Motor neuron (in vitro differentiated cells): ENCODE data around the gene PCDH9. TPM values are rescaled to one million over a fixed set of nuclear protein-coding genes. Genes with fewer than 3 reads are reported as not detected.
"Not testable (repeated sequence)": the region's sequence is repeated elsewhere in the genome, so short reads cannot be mapped to it uniquely, and the experiment has no call there.

ENCODE experiments used
- ATAC-seq, 8 experiments: fragments of 200-7000 bp; cut with Tn5 transposase; replicated peaks in 6 of 8; 2 replicates each; pipeline ENCODE4 v1.8.0; 2021; ENCODE audit warnings: mild to moderate bottlenecking in 8 of 8, moderate library complexity in 8 of 8
- H3K27ac ChIP-seq, 2 donors: fragments of 250-450 bp; sonication (Bioruptor Pico); 2 replicates each; pipeline ENCODE4 v1.9.0; 2021; ENCODE audit warnings: antibody characterized with exemption in 2 of 2, mild to moderate bottlenecking in 2 of 2, moderate library complexity in 1 of 2
- H3K4me1 ChIP-seq, 2 donors: fragments of 250-450 bp; sonication (Bioruptor Pico); replicated peaks in 1 of 2; 2 replicates each; pipeline ENCODE4 v1.6.1; 2021; ENCODE audit warnings: antibody characterized with exemption in 2 of 2, mild to moderate bottlenecking in 2 of 2, moderate library complexity in 1 of 2
- H3K4me3 ChIP-seq, 5 donors: fragments of 250-450 bp; sonication (Bioruptor Pico); 2 replicates each; pipeline ENCODE4 v1.9.0; 2021; ENCODE audit warnings: antibody characterized with exemption in 5 of 5, mild to moderate bottlenecking in 5 of 5, moderate library complexity in 4 of 5
- WGBS, 10 experiments: fragments of 450-650 bp; shearing (Covaris generic); methylation state at CpG; one replicate each; pipeline ENCODE4 v1.0.0; 2022; 5-methylcytosine and 5-hydroxymethylcytosine counted together
- in situ Hi-C, 9 experiments: fragments of 400-800 bp; cut with MboI; loops; one replicate each; pipeline ENCODE4 v1.15.0; 2021; ENCODE audit warnings: low sequenced_read_pairs in 9 of 9, low pct_unique_long_range_greater_than_20kb in 2 of 9; ENCODE audit not compliant: unreplicated experiment in 9 of 9
- total RNA-seq, 8 experiments: library from RNA; unstranded; fragments of 300-600 nt; gene quantifications; 2 replicates each; pipeline versions ENCODE4 v1.2.3 to v1.2.4, GENCODE V29; 2022

Gene PCDH9
- total RNA-seq, 8 experiments from 2014 or later = 0.51 to 201 (median 64.7) TPM

DNA sequence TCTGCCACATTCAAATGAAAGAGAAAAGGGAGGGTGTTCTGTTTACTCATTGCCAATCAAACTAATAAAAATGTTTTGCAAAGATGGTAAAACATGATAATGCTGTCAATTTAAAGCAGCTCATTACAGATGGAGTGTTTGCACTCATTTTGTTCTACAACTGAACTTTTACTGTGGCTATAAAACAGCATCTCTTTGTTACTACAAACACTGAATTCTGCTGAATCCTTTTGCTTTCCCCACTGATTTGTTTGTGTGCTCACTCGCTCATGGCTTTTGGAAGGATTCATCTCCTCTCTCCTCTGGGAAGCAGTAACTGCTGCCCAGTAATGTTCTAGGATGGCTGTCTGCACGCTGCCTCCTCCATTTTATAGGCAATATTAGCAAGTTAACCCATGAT is 434.5 kb downstream of the PCDH9 start:
- in situ Hi-C loops = no loop called here
- 14 to 100% (median 77%) methylated on average over 1 to 2 of the region's 2 CpGs; no CpG with 5 or more reads in 1 of the 10 experiments for WGBS, 10 experiments
- H3K4me3 ChIP-seq = no peak overlapping the region
- no peaks in the 10 kb centered on the region for H3K4me1 ChIP-seq
- no peak for ATAC-seq
- H3K27ac ChIP-seq = no peak overlapping the region

DNA sequence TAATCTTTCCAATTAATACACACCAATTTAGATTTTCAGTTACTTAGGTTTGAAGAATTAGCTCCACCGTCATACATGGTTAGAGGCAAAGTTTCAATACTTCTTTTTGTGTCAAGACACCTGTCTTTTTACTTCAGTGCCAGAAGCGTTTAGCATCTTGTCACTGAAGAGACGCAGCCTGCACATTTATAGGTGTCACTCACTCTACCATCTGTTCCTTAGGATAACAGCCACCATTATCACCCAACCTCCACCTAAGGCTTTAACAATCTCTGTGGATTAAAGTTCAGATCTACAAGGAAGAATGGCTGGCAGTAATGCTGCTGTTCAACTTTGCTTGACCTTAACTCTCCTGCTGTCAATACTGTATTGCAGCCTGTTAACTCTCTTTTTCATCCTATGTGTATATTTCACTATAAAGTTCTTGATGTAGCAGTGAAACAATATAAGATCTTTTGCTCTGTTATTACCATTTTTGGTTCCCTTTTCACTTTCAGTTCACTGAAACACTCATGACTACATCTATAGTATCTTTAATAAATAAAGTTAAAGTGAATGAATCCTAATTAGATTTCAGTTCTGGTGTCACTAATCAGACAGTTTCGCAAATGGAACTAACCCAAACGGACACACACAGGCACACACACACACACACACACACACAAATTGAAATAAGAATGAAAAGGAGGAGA is 435.6 kb downstream of the PCDH9 start:
- in situ Hi-C loops = no loop called here
- H3K4me3 ChIP-seq = no peak overlapping the region
- 0 to 92% (median 77%) methylated on average over 1 to 5 of the region's 5 CpGs for WGBS, 10 experiments
- no peaks in the 10 kb centered on the region for H3K4me1 ChIP-seq
- ATAC-seq = no peak
- H3K27ac ChIP-seq = no peak overlapping the region

DNA sequence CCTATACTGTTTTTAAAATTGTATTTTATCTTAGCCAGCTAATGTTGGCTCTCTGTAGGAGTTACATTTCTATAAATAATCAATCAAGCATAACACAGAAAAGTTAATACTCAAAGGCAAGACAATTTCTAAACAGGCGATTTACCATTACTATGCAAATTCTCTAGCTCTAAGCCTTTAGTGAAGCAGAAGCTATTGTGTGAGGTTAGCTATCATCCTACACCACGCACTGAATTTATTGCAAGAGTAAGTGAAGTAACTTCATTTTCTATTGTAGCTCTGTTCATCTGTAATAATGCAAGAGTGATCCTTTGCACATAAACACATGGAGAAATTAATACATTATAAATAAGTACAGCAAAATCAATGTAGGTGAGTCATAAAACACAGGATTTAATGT is 439.3 kb downstream of the PCDH9 start:
- peak in 5 of 8 experiments; percentile 34 to 70 (median 43) for ATAC-seq
- in situ Hi-C loops = no loop called here
- no peak overlapping the region for H3K4me3 ChIP-seq
- 0 to 90% (median 62%) methylated on average over 1 to 2 of the region's 2 CpGs for WGBS, 10 experiments
- no peaks in the 10 kb centered on the region for H3K4me1 ChIP-seq
- H3K27ac ChIP-seq = no peak overlapping the region

DNA sequence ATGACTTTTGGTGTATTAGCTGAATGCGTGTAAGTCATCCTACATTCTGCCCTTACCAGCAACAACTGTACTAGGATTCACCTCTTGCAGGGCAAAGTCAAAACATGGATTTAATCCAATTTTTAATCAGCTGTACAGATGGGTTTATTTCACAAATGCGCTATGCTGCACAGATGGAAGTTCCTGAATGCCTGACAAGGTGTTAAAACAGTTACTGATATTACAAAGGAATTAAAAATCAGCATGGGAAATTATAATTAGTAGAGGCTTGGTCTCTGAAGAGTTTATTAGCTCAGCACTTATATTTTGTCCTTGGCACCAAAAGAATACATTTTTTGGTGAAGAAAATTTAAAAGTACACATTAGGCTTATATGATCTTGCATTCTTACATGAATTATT is 448.9 kb downstream of the PCDH9 start:
- 0 to 100% (median 88%) methylated on average over 1 to 2 of the region's 2 CpGs; no CpG with 5 or more reads in 2 of the 10 experiments for WGBS, 10 experiments

DNA sequence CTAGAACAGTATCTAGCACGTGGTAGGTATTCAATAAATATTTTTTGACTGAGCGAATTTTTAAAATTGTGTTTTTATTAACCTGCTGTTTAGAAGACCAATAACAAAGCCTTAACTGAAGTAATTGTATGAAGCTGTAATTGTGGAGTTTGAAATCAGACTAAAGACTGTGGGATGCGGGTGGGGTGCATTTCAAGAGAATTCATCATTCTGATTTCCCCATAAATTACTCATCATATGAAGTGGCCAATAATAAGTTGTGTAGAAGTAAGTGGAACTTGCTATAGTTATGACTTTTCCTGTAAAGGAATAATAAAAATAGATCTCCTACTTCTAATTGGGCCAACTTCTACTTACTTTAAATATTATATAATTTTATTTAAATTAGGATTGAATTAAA is 449.3 kb downstream of the PCDH9 start:
- Histone ChIP-seq H3K4me1 (no peaks in the 10 kb centered on the region), H3K4me3 (no peak overlapping the region), H3K27ac (no peak overlapping the region)
- whole genome bisulfite sequencing, 10 experiments = 17 to 100% (median 81%) methylated on average over 1 to 3 of the region's 3 CpGs; no CpG with 5 or more reads in 1 of the 10 experiments
- in situ Hi-C loops = no loop called here
- peak in 1 of 8 experiments; percentile 74 for ATAC-seq

More for the DNA sequence above, 448.9 kb downstream of the PCDH9 start:
- ATAC-seq = no peak
- Histone ChIP-seq H3K4me3 (no peak overlapping the region), H3K27ac (no peak overlapping the region), H3K4me1 (no peaks in the 10 kb centered on the region)
- in situ Hi-C loops = no loop called here

DNA sequence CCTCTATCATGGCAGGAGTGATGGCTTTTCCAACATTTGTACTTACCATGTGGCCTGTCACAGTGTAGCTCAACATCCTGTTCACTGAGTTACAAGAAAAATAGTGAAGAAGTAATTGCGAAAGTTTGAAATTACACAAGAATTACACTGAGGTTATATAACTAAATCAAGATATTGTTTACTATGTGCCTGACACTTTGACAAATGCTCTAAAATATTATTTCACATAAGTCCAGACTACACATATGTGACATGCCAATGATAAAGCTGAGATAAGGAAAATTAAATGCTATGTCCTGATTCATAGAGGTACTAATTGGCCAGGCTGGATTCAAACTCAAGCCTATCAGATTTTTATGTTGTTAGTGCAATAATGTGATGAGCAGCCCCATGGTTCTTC is 451.7 kb downstream of the PCDH9 start:
- H3K27ac ChIP-seq = no peak overlapping the region

DNA sequence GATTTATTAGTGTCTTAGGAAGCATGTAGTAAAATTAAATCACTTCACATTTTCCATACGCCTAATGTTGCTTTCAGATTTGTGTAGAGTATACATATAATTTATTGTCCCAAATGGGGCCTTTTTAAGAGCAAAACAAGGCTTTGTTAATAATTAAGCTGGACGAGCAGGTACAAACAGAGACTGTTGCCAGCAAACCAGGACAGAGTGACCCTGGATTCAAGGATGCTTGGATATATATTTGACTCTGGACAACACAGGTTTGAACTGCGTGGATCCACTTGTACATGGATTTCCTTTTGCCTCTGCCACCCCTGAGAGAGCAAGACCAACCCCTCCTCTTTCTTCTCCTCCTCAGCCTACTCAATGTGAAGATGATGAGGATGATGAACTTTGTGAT is 454.9 kb downstream of the PCDH9 start:
- Histone ChIP-seq H3K4me1 (no peaks in the 10 kb centered on the region), H3K4me3 (no peak overlapping the region), H3K27ac (no peak overlapping the region)
- in situ Hi-C loops = no loop called here
- ATAC-seq = no peak
- WGBS, 10 experiments = 0 to 88% (median 80%) methylated on average over 1 to 3 of the region's 3 CpGs; no CpG with 5 or more reads in 1 of the 10 experiments

More for the DNA sequence above, 451.7 kb downstream of the PCDH9 start:
- 20 to 100% (median 100%) methylated on average over 1 of the region's 1 CpG; no CpG with 5 or more reads in 2 of the 10 experiments for WGBS, 10 experiments
- Histone ChIP-seq H3K4me1 (no peaks in the 10 kb centered on the region), H3K4me3 (no peak overlapping the region)
- no peak for ATAC-seq
- in situ Hi-C loops = no loop called here

DNA sequence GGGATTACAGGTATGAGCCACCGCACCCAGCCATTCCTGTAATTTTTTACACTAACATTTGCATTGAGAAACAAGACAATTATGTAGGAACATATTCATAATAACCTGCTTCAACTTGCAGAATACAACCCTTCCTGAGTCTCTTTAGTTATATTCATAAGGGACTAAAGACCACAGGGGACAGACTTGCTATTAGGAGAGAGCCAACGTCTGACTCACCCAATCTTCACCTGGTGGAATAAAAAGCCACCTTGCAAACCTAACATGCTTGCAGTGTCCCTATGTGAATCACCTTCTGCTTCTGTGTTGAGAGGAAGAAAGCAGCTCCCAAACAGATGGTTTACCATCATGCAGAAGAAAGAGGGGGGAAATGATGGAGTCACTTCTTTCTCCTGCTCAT is 456.1 kb downstream of the PCDH9 start:
- in situ Hi-C loops = no loop called here
- 33 to 100% (median 80%) methylated on average over 1 to 2 of the region's 2 CpGs; no CpG with 5 or more reads in 3 of the 10 experiments for WGBS, 10 experiments

DNA sequence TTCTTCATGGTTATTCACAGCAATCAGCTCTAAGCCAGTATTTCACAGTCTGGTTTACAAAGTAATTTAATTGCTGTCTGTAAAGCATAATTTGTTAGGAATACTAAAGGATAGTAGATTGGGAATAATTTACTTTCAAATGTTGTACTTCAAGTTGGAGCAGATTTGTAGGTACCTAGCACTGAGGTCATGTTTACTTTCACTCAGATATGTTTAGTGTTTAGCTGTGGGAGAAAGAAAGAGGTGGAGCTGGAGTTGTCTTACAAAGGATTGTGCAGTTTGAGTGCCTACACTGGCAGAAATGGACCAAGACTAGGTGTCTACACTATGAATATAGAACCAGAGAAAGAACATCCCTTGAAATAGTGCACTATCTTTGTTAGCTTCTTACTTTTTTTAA is 464.6 kb downstream of the PCDH9 start:
- in situ Hi-C loops = no loop called here
- no peak for ATAC-seq
- Histone ChIP-seq H3K4me3 (no peak overlapping the region), H3K27ac (no peak overlapping the region), H3K4me1 (no peaks in the 10 kb centered on the region)

More for the DNA sequence above, 456.1 kb downstream of the PCDH9 start:
- ATAC-seq = no peak
- H3K27ac ChIP-seq = no peak overlapping the region
- H3K4me3 ChIP-seq = no peak overlapping the region
- H3K4me1 ChIP-seq = no peaks in the 10 kb centered on the region

DNA sequence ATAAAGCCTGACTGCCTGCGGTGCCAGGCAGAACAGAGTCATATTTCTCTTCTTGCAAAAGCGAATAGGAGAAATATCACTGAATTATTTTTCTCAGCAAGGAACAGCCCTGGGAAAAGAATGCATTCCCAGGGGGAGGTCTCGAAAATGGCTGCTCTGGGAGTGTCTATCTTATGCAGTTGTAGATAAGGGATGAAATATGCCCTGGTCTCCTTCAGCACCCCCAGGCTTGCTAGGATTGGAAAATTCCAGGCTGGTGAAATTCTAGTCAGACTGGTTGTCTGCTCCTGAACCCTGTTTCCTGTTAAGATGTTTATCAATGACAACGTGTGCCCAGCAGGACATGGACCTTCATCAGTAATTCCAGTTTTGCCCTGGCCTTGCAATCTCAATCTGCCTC is 469.5 kb downstream of the PCDH9 start:
- in situ Hi-C loops, H3K4me1 ChIP-seq, H3K4me3 ChIP-seq, H3K27ac ChIP-seq, ATAC-seq: not testable (repeated sequence)
- WGBS, 10 experiments = 20 to 100% (median 81%) methylated on average over 1 to 3 of the region's 4 CpGs; no CpG with 5 or more reads in 2 of the 10 experiments

DNA sequence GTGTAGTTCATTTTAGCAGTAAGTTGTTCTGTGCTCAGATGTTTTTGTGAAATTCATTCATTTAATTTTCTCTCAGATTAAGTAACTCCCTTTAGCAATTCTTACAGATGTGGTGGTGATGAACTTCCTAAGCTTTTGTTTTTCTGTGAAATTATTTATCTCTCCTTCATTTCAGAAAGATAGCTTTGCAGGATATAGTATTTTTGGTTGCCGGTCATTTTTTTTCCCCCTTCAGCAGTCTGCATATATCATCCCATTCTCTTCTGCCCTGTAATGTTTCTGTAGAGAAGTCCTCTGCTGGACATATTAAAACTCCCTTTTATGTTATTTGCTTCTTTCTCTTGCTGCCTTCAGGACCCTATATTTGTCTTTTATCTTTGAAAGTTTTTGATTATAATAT is 470.2 kb downstream of the PCDH9 start:
- no peak for ATAC-seq
- Histone ChIP-seq H3K4me3 (no peak overlapping the region), H3K27ac (no peak overlapping the region), H3K4me1 (no peaks in the 10 kb centered on the region)
- WGBS, 10 experiments = 0 to 100% (median 97%) methylated on average over 1 of the region's 1 CpG
- in situ Hi-C loops = no loop called here

DNA sequence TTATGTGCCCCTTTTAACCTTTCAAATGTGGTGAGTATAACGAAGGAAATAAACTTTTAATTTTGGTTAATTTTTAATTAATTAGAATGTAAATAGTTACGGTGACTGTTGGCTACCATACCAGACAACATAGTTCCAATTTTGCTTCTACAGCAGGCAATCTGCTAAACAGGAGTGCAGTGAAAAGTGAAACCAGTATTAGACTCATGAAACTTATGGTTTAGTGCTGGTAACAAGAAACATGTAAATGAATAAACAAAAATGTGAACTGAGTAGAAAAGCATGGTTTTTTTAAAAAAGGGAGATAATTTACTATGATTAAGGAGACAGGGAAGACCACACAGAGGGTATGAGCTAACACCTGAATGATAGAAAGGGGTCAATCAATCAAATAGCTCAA is 478.4 kb downstream of the PCDH9 start:
- in situ Hi-C loops = no loop called here
- WGBS, 10 experiments = 21 to 100% (median 85%) methylated on average over 1 to 2 of the region's 2 CpGs; no CpG with 5 or more reads in 1 of the 10 experiments
- no peak for ATAC-seq
- no peak overlapping the region for H3K4me3 ChIP-seq
- no peak overlapping the region for H3K27ac ChIP-seq
- H3K4me1 ChIP-seq = no peaks in the 10 kb centered on the region

DNA sequence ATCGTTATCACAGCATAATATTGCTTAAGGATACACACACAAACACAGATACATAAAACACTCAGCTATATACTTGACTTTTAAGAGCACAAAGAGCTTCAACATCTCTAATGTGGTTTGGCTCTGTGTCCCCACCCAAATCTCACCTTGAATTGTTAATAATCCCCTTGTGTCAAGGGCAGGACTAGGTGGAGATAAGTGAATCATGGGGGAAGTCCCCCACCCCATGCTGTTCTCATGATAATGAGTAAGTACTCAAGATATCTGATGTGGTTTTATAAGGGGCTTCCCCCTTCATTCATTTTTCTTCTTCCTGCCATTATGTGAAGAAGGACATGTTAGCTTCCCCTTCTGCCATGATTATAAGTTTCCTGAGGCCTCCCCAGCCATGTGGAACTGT is 481.4 kb downstream of the PCDH9 start:
- peaks cover 4 to 5% of the 10 kb centered on the region in 2 donors for H3K4me1 ChIP-seq
- H3K27ac ChIP-seq = no peak overlapping the region
- in situ Hi-C loops = no loop called here
- H3K4me3 ChIP-seq = no peak overlapping the region
- WGBS, 10 experiments = 22 to 100% (median 51%) methylated on average over 1 of the region's 1 CpG; no CpG with 5 or more reads in 6 of the 10 experiments
- ATAC-seq = peak in 1 of 8 experiments; percentile 28

DNA sequence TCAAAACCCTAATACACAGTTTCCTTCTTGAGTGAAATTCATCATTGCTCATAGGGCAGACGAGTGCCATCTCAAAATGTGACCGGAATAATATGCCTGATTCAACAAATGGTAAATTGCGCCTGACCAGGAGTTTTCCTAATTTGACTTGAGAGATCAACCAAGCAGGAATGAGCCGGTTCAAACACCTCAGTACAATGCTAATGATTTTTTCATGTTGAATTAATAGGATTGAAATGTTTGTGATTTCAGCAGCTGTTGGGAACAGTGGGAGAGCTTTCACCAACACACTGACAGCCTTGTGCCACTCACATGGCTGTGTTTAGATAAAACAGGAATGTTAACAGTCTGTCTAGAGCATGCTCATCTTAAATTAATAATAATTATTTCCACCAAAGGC is 484.8 kb downstream of the PCDH9 start:
- H3K4me1 ChIP-seq = peaks cover 4 to 5% of the 10 kb centered on the region in 2 donors
- 18 to 91% (median 61%) methylated on average over 1 to 4 of the region's 4 CpGs; no CpG with 5 or more reads in 2 of the 10 experiments for WGBS, 10 experiments
- no peak overlapping the region for H3K4me3 ChIP-seq
- in situ Hi-C loops = no loop called here
- H3K27ac ChIP-seq = no peak overlapping the region
- ATAC-seq = peak in 5 of 8 experiments; percentile 60 to 78 (median 64)
